HG03280 (cell line): ENCODE results near the gene PRRX2.
A peak's percentile ranks its signal among the peaks of the same experiment; 100 is the strongest.
"Not testable (repeated sequence)": the region's sequence is repeated elsewhere in the genome, so short reads cannot be mapped to it uniquely, and the experiment has no call there.

Source experiments
- ATAC-seq: cut with Tn5 transposase; IDR thresholded peaks from one replicate; pipeline ENCODE4 v1.9.1; 2021; ENCODE audit warnings: mild to moderate bottlenecking, moderate library complexity; ENCODE audit not compliant: unreplicated experiment

The PRRX2 gene

DNA sequence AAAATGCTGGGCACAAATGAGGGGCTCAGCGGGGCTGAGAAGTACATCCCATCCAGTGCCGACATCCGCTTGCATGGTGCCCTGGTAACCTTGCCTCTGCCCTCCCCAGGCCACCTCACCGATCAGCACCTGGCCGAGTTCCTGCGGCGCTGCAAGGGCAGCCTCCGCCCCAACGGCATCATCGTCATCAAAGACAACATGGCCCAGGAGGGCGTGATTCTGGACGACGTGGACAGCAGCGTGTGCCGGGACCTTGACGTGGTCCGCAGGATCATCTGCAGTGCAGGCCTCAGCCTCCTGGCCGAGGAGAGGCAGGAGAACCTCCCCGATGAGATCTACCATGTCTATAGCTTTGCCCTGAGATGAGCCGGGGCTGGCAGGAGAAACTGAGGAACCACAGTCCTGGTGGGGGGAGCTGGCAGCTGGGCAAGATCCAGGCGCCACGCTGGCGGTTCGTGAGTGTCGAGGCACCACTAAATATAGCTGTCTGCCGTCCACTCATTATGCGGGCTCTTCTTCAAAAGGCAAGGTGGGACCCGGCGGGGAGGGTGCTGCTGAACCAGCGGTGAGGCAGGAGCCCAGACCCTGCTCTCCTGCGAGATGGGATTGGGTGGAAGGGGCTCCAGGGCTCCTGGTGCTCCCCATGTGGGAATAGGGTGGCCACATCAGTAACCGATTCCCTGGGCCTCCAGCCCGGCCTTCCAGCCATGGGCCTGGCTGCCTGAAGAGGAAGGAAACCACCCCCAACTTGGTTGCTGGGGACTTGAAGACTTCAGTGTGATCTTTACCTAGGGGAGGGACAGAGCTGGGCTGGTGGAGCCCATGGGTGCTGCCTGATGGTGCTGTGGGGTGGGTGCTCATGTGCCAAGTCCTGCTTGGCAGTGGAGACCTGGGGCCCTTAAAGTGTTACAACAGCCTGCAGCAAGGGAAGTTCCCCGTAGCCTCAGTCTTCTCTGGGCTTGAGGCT lies 30.1 kb upstream of the PRRX2 start:
- no peak for ATAC-seq

DNA sequence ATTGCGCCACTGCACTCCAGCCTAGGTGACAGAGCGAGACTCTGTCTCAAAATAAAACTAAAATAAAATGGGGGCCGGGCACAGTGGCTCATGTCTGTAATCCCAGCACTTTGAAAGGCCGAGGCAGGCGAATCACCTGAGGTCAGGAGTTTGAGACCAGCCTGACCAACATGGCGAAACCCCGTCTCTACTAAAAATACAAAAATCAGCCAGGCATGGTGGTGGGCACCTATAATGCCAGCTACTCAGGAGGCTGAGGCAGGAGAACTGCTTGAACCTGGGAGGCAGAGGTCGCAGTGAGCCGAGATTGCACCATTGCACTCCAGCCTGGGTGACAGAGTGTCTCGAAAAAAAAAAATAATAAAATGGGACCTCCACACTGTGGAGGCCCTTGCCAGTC lies 29.1 kb upstream of the PRRX2 start:
- ATAC-seq: not testable (repeated sequence)

DNA sequence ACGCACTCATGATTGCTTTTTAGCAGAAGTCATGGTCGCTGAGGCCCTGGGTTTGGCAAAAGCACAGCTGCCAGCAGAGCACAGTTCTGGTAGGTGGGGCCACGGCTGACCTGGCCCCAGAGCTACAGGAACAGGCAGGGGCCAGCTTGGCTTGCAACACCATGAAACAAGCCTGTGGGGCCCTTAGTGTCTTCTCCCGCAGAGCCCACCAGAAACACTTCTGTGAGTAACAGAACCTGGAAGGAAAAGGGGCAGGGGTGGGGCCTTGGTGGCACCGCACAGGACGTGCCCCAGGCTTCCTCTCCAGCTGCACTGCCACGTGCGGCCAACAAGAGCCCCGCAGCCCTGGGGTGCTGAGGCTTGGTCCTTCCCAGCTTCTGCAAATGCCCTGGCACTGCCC lies 28.3 kb upstream of the PRRX2 start:
- no peak for ATAC-seq

DNA sequence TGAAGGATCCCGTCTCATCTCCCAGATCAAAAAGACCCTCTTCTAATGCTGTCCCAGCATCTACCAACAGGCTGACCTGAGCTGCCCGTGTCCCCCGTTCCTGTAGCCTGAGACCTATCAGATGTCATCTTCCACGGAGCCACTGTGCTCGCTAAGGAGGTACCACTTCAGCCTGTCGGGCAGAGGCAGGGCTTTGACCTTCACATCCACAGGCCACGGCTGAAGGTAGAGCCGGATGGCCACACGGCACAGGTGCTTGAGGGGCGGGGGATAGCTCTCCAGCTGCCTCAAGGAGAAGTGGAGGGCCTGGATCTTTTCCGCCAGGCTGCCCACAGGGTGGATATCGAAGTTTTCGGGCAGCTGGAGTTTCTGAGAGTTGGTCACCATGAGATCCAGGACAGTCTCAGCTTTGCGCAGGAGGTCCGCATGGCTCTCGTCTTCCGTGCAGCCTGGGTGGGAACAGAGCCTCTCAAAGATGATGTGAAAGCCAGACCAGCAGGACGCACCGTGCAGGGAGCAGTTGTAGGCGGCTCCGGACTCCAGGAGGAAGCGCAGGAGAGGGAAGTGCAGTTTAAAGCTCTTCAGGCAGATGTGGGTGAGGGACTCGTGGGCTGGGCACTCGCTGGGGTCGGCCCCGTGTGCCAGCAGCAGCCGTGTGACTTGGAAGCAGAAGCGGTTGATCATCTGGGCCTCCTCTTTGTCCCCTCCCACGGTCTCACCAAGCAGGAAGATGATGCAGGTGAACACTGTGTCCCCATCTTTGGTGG lies 27.6 kb upstream of the PRRX2 start:
- no peak for ATAC-seq

DNA sequence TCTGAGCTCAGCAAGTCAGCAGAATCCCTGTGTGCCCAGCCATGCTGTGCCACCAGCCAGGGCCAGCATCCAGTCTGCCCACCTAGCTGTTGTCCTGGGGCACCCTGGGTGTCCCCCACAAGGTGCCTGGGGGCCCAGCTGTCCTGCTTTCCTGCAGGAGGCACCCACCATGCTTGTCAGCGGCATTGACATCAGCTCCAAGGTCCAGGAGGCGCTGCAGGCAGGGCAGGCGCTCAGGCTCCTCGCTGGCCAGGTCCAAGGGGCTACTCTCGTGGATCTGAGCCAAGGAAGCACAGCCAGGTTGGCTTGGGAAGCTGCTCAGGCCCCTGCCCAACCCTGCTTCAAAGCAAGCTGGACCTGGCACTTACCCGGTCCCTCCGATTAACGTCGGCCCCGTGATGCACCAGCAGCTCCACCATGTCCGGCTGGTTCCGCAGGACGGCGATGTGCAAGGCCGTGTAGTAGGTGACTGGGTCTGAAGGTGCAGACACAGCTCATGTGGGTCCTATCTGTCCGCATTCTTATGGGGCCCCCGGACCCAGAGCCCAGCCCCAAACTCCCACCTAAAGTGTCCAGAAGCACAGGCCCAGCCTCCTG lies 26.3 kb upstream of the PRRX2 start:
- ATAC-seq: no peak

DNA sequence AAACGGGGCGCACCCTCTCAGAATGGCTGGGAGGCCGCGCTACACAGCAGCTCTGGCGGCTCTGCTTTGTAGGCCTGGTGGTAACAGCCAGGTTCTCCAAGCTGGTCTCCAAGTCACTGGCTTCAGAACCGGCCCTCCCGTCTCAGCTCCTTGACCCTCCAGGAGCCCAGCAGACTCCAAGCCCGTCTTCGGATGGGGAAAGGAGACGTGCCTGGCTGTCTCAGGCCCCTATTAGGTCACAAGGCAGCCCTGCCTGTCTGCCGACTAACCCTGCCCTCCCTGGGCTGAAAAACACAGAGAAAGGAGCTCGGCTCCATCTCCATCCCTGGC lies 25.7 kb upstream of the PRRX2 start:
- ATAC-seq: no peak

DNA sequence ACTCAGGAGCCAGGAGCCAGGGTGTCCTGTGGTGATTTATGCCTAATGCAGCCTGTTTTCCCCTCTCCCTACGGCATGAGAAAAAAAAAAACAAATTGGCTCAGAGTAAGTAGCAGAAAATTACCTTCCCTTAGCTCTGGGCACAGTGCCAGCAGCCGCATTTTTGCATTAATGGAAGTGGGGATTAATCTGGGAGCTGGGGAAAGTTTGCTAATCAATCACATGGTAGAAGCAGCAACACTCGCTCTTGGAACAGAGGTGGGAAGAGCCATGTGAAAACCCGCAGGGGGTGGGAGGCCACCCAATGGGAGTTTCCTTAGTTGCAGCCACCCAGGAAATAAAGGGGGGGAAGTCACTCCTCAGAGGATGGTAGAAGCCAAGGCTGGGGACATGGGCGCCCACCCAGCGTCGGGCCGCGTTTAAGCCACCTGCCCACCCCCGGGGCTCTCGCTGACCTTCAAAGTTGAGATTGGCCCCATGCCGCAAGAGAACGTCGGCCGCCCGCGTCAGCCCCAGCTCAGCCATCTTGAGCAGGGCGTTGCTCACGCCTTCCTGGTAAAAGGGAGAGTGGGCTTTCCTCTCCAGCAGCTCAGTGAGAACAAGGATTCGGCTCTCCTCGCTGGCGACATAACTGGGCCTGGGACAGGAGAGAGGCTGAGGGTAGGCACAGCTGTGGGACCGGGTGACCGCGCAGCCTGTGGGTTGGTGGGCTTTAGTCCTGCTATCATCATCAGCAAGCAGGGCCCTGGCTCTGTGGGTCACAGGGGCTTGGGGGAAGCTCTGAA lies 25.2 kb upstream of the PRRX2 start:
- ATAC-seq: no peak

DNA sequence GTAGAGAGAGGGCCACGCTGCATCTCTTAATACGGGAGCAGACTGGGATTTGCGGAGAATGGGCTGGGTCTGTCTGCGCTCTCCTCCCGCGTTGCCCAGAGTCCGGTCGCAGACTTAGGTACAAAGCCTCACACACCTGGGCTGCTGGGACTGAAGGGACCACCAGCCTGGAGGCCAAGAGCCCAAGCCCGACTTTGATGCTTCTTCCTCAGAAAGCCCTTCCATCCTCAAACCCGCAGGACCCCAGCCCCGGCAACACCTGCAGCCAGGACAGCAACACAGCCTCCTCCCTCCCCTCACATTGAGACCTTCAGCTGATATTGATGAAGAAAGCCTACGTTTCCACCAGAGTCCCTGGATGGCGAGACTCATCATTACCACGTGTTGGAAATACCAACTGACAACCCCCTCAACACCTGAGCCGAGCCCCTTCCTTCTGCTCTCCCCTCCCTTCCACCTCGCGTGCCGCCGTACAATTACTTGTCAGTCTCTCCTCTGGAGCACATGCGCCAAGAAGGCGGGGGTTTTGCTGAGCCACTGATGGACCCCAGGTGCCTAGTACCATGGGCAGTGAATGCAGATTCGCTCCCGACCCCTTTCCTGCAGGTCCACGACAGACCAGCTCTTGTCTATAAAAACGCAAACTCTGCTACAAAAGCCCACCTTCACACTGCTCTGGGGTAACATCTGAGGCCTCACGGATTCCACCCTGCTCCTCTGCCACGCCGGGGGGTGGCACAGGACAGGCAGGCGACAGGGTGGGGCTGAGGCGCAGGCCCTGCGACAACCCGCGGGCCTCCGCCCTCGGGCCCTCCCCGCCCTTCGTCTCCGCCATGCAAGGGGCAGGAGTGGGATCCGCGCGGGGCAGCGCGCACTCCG lies 24.3 kb upstream of the PRRX2 start:
- no peak for ATAC-seq

DNA sequence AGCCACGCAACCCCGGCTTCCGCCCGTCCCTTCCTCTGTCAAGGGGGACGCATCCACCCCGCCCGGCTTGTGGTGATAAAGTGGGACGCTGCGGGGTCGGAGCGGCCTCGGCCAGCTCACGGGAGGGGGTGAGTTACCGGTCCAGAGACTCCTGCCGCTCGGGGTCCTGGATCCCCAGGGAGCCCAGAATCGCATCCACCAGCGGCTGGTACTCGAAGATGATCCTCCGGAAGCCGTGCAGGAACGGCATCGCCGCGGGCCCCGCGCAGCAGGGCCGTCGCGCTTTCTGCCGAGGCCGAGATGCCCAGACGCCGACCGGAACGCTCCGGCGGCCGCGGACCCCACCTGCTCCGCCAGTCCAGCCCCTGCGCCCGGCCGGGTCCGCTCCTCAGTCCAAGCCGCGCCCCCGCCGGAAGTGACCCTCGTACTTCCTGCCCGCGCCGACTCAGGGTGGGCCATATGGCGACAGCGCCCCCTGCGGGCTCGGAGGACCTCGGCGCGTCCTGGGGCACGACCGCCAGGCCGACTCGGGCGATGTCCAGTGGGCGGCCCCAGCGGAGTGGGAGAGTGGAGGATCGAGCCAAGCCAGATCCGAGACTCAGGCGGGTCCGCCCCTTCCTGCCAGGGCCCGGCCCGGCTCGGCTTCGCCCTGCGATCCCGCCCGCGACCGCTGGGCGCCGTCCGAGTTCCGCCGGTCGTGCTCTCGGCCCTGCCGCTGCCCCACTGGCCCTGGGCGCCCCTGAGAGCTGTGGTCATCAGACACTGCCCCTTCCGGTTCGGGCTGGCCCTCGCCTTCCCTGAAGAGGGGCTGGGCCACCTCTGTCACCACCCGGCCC lies 23.5 kb upstream of the PRRX2 start, which contains the start of gene ASB6:
Gene ASB6, minus strand, starts transcription at position 402 of the 836 bp plus-strand sequence. Its CDS starts 152 bp downstream, at position 250.
- peak; percentile 88 for ATAC-seq

DNA sequence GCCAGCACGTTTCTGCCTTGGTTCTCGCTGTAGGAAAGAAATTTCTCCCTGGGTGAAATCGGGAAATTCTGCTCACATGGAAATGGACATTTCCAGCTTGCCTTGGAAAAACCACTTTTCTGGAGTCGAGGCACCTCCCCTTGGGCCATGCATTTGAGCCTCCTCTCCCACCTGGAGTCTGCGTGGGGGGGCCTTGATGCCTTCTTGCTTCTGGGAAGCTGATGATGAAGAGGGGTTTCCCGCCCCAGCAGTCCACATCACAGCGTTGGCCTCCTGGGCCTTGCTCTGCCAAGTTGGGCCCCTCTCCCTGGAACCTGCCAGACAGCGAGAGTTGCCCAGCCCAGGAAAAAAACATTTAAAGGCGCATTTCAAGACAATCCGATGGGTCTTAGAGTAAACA lies 21.7 kb upstream of the PRRX2 start:
- no peak for ATAC-seq

DNA sequence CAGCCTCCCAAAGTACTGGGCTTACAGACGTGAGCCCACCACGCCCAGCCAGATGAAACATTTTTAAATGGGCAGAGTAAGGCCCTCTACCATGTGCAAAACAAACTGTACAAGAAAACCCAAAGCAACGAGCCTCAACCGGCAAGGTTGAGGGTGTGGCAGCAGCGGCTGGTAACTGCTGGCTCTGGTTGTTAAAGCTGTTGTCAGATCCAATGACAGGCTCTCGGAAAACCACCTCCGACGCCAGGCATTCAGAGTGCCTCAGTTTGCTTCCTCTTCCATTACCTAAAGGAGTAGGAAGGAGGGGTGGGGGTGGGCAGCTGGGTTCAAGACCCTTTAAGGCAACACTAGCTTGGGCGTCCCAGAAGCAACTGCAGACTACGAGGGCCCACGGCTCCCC lies 21.1 kb upstream of the PRRX2 start:
- ATAC-seq: no peak

DNA sequence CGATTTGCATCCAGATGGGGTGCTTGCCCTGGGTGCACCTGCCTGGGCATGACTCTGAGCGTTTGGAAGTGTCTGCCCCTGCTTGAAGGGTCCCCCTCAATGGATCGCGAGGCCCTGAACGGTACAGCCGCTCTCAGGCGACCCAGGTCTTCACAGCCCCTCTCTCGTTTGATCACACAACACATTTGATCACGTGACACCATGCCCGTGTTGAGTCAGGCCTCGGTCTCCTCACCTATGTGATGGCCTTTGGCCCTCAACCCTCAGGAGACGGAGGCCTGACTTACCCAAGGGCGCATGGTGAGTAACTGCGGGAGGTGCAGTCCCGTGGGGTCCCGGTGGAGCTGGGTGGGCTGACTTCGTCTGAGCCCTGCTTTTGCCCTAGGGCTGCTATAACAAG lies 20.5 kb upstream of the PRRX2 start:
- ATAC-seq: no peak

DNA sequence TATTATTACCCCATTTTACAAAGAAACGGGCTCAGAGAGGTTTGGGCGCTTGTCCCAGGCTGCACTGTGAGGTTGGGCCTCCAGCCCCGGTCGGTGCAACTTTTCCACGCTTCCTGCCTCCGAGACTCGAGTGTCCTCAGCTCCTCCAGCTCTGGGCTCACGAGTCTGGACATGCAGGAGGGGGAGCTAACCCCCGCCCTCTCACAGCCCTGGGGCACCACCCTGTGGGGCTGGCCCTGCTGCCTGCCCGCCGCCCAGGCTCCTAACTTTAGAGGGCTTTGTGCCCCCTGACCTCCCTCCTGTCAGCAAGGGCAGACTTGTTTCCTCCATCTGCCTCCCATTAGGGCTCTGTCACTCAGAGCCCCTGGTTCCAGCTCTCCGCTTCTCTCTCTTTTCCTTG lies 19.2 kb upstream of the PRRX2 start:
- ATAC-seq: no peak

DNA sequence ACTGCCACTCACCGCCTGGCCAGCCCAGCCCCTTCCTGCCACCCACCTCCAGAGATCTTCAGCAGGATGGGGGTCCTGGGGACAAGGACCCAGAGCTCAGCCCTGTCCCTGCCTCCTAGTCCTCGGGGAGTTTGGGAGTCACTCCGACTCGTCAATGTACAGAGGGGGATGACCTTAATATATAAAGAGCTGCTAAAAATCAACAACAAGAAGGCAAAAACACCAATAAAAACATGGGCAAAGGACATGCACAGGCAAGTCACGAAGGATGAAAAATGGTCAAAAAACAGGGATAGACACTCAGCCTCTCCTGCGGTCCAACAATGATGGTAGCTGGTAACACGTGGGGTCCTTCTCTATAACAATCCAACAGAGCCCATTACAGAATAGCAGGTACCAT lies 18.8 kb upstream of the PRRX2 start:
- ATAC-seq: no peak

DNA sequence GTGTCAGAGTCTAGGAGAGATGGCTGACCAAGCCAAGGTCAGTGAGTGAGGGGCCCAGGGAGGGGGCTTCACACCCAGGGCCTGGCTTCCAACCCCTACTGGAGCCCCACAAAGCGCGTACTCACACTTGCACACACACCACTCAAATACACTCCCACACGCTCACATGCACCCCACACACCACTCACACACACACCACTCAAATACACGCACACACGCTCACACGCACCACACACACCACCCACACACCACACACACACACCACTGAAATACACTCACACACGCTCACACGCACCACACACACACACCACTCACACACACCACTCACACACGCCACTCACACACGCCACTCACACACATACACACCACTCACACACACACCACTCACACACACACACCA lies 17.8 kb upstream of the PRRX2 start:
- ATAC-seq: no peak

DNA sequence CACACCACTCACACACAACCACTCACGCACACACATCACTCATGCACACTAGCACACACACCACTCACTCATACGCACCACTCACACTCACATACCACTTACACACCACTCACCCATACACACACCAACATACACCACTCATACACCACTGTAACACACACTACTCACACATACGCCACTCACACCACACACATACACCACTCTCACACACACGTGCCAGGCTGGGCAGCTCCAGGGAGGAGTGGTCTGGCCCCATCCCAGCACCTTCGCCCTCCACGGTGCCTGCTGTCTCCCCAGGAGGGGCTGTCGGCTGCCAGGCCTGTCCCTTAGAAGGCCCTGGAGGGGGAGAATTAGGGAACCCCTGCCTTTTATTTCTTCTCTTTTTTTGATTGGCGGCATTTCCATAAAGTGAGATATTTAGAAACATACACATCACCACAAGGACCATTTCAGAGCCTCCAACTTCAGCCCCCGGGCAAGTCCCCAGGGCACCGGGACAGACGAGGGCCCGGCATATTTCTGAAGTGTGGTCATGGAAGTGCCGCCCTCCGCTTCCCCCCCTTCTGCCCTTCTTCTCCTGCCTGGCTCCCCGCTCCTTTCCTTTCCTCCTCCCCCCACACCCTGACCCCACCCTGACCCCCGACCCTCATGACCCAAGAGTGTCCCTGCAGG lies 17.2 kb upstream of the PRRX2 start:
- ATAC-seq: no peak

DNA sequence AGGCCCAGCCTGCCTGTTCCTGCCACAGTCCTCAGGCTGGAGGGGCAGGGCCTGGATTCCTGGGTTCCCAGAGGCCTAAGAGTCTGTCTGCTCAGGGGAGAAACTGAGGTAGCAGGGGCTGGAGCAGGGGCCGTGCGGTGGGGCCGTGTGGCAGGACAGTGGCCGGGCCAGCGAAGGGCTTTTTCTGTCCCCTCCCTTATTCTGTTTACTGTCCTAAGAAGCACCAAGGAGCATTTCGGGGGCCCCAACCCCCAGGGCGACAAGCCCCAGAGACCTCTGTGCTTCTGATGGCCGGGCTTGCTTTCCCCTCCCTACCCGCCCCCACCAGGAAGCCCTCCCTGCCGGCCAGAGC lies 16.7 kb upstream of the PRRX2 start:
- no peak for ATAC-seq
